ENCODE data around the gene DNMT3A.

The DNMT3A gene

DNA sequence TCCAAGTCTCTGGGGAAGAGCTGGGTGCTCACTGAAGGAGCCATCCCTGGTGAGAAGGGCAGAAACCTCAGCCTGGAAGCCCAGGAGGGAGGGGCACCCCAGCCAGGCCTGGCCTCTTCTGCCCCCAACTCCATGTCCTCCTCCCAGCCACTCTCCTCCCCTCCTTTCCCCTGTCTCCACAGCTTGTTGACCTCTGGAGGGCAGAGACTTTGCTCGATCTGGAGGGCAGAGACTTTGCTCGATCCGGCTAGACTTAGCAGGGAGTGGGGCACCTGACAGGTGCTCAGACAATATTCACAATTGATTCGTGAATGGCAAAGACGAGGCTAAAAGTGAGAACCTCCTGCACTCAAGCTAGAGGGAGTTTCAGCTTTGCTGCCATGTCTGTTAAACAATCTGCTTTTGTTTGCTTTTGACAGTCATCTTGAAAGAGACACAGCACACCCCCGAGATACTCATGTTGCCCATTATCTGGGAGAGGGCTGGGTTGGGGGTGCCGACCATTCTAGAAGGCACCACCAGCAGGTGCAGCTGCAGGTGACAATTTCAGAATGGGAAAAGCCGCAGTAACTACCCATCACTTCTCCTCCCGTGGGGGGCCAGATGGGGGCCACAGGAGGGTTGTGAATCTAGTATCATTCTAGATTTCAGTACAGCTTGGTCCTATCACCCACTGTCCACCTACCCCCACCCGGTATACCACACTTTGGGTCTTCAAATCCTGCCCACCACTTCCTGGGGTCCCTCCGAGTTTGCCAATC is 54.8 kb downstream of the DNMT3A start:
- Mint-ChIP-seq H3K9me3 (no peaks in the 10 kb centered on the region), H3K27ac (peak overlapping the region; percentile 95), H3K36me3 (ENCODE audit: low read depth) (peaks cover 16% of the 10 kb centered on the region), H3K4me3 (no peak overlapping the region), H3K4me1 (ENCODE audit: low read depth) (peaks cover 31% of the 10 kb centered on the region), H3K27me3 (ENCODE audit: low read depth) (no peaks in the 10 kb centered on the region)

DNA sequence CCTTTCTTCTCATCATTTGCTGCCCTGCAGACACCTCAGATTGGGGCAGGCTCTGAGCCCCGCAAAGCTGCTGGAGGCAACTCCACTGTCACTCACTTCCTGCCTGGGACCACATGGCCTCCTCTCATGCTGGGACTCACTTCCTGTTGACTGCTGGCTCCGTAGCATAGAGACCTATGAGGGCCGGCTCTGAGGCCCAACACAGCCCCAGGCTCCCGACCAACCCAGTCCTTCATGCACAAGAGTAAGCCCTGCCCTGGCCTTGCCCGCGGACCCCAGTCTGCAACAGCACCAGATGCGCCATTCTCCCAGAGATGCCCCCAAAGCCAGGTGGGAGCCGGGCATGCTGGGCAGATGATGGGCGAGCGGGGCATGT is 55.7 kb downstream of the DNMT3A start:
- no peaks in the 10 kb centered on the region for H3K27me3 Mint-ChIP-seq (ENCODE audit: low read depth)
- peak overlapping the region; percentile 73 for H3K4me3 Mint-ChIP-seq
- H3K27ac Mint-ChIP-seq: peak overlapping the region; percentile 95
- peaks cover 22% of the 10 kb centered on the region for H3K36me3 Mint-ChIP-seq (ENCODE audit: low read depth)
- H3K9me3 Mint-ChIP-seq: no peaks in the 10 kb centered on the region
- H3K4me1 Mint-ChIP-seq (ENCODE audit: low read depth): peaks cover 32% of the 10 kb centered on the region

DNA sequence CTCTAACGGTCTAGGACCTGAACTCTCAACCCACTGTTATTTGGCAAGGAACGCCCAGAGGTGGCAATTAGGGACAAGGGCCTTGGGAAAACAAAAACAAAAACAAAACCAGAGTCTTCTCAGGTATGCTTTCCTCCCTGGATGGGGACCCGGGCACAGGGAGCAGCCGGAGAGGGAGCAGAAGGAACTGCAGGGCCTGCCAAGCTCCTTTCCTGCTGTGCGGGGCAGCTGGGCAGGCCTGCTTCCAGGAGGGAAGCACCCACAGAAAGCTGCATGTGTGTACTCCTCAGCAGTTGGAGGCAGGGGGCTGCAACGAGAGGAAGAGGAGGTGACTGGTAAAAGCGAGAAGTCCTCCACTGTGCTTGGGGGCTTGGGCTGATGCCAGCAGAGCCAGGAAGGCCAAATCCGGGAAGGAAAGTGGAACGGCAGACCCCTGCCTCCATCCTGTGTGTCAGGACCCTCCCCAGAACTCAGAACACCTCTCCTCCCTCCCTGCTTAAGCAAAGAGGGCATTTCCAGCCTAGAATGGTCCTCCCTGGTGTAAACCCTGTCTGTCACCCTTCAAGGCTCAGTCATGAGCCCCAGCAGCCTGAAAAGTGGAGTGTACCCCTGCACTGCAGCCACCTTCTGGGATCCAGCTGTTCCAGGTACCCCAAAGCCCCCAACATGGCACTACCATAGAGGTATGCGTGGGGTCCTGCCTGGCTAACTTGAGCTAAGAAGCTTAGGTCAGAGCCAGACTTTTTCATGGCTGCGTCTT is 56.3 kb downstream of the DNMT3A start:
- no peaks in the 10 kb centered on the region for H3K27me3 Mint-ChIP-seq (ENCODE audit: low read depth)
- H3K9me3 Mint-ChIP-seq: no peaks in the 10 kb centered on the region
- H3K4me3 Mint-ChIP-seq: peak overlapping the region; percentile 73
- peak overlapping the region; percentile 95 for H3K27ac Mint-ChIP-seq
- H3K4me1 Mint-ChIP-seq (ENCODE audit: low read depth): peaks cover 35% of the 10 kb centered on the region
- H3K36me3 Mint-ChIP-seq (ENCODE audit: low read depth): peaks cover 26% of the 10 kb centered on the region

DNA sequence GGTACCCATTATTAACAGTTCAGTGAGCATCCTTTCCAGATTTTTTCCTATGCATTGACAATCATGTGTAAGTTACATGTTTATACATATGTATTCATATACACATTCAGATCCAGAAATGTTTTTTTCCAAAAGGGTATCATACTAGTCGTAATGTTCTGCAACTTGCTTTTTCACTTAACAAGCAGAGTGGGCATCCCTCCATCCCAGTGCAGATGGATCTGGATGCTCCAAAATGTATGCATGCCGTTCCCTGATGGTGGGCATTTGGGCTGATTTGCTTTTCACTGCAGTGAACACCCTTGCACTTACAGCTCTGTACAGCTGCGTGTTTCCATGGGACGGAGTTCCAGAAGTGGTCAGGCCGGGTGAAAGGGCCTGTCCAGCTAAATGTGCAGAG is 57.0 kb downstream of the DNMT3A start:
- no peaks in the 10 kb centered on the region for H3K9me3 Mint-ChIP-seq
- peaks cover 30% of the 10 kb centered on the region for H3K36me3 Mint-ChIP-seq (ENCODE audit: low read depth)

DNA sequence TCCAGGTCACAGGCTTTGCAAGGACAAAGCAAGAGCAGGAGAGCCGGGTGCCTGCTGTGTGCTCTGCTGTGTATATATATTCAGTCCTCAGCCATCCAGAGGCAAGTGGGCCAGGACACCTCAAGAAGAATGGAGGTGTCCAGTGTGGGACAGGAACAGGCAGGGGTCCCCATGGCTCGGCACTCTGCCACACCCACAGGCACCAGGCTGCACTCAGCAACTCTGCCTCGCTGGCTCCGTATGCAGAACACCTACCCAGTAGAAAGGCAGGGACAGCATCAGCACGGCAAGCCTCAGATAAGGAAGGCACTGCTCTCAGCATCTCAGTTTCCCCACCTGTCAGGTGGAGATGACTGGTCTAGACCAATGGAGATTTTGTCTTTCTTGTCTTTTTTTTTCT is 57.8 kb downstream of the DNMT3A start:
- Mint-ChIP-seq H3K4me1 (ENCODE audit: low read depth) (peaks cover 46% of the 10 kb centered on the region), H3K4me3 (no peak overlapping the region), H3K9me3 (no peaks in the 10 kb centered on the region), H3K27me3 (ENCODE audit: low read depth) (no peaks in the 10 kb centered on the region), H3K36me3 (ENCODE audit: low read depth) (peaks cover 33% of the 10 kb centered on the region), H3K27ac (no peak overlapping the region)

More for the DNA sequence above, 57.0 kb downstream of the DNMT3A start:
- no peak overlapping the region for H3K4me3 Mint-ChIP-seq
- H3K27ac Mint-ChIP-seq: peak overlapping the region; percentile 95
- H3K27me3 Mint-ChIP-seq (ENCODE audit: low read depth): no peaks in the 10 kb centered on the region
- H3K4me1 Mint-ChIP-seq (ENCODE audit: low read depth): peaks cover 40% of the 10 kb centered on the region

DNA sequence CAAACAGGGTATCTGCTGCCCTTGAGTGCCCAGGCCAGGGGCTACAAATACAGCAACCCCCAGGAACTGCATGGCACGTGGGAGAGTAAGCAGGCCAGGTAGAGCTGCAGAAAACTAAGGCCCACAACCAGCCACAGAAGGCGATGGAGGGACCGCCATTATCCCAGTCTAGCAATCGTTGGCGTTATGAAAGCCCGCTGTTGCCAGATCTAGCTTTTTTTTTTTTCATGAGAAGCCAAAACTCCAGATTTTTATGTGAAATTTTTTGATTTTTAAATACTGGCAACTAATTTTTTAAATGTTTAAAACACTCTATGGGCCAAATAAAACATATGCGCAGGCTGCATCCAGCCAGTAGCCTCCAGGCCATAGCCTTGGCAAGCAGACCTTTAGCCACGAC is 59.8 kb downstream of the DNMT3A start:
- no peak overlapping the region for H3K4me3 Mint-ChIP-seq
- no peaks in the 10 kb centered on the region for H3K9me3 Mint-ChIP-seq
- peaks cover 31% of the 10 kb centered on the region for H3K36me3 Mint-ChIP-seq (ENCODE audit: low read depth)
- no peaks in the 10 kb centered on the region for H3K27me3 Mint-ChIP-seq (ENCODE audit: low read depth)
- H3K4me1 Mint-ChIP-seq (ENCODE audit: low read depth): peaks cover 48% of the 10 kb centered on the region
- H3K27ac Mint-ChIP-seq: no peak overlapping the region

DNA sequence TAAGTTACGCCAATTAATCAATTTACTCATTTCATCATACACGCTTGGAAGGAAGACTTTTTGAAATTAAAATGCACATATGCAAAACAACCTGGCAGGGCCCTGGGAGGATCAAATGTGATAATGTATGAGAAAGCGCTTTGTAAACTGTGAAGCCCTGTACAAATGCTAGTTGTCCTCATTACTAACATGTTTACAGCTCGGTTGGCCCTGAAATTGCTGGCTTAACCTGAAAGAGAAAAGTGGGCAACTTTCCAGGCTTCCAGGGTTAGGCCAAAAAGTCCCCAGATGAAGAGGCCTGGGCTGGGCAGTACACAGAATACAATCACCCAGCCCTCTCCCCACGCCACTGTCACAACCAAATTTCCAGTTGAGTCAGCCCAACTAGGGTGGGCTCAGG is 60.2 kb downstream of the DNMT3A start:
- Mint-ChIP-seq H3K9me3 (no peaks in the 10 kb centered on the region), H3K36me3 (ENCODE audit: low read depth) (peaks cover 29% of the 10 kb centered on the region), H3K27me3 (ENCODE audit: low read depth) (no peaks in the 10 kb centered on the region), H3K27ac (no peak overlapping the region), H3K4me3 (no peak overlapping the region), H3K4me1 (ENCODE audit: low read depth) (peaks cover 46% of the 10 kb centered on the region)

DNA sequence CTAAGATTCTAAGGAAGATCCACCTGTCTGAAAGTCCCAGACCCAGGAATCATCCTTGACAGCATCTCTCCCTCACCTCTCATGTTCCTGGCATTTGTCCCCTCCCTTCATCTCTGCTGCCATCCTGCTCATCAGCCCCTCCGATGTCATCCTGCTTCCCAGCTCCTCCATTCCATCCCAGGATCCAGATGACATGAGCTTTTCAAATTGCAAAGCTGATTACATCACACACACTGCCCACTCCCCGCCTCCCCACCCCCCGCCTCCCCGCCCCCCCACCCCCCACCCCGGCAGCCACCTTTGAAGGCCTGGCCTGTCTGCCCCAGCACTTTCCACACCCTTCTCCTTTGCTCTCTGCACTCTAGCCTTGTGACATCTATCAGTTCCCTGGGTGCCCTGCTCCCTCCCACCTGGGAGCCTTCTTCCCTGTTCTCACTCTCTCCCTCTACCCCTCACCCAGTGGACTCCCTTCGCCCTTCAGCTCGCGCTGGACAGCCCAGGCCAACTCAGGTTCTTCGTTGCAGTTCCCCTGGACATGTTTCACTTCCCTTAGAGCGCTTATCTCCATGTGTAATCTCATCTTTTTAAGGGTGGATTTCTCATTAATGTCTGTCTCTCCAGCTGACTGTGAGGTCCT is 61.6 kb downstream of the DNMT3A start:
- peaks cover 24% of the 10 kb centered on the region for H3K36me3 Mint-ChIP-seq (ENCODE audit: low read depth)
- no peaks in the 10 kb centered on the region for H3K27me3 Mint-ChIP-seq (ENCODE audit: low read depth)
- H3K27ac Mint-ChIP-seq: peak overlapping the region; percentile 82
- H3K4me1 Mint-ChIP-seq (ENCODE audit: low read depth): peaks cover 43% of the 10 kb centered on the region
- H3K4me3 Mint-ChIP-seq: no peak overlapping the region
- no peaks in the 10 kb centered on the region for H3K9me3 Mint-ChIP-seq

DNA sequence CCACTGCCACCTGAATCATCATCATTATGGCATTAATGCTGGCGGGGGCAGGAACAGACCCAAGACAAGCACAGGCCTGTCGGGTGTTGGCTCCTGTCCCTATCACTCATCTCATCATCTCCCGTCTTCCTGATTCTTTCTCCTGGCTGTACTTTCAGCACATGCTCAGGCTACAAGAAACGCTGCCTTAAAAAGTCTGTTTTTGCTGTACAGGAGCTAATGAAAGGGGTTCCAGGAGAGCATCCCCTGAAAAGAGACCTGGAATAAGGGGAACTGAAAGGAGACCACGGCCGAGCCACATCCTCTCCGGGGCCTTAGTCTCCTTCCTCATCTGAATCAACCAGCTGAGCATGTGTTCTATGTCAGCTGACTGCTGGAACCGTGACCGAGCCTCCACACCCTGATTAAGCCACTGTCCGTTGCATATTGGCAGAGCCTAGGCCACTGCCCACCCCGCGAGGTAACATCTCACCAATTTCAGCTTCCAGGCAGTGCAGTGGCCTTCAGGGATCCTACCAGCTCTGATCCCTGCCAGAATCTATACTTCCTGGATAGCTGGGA is 62.6 kb downstream of the DNMT3A start:
- H3K27me3 Mint-ChIP-seq (ENCODE audit: low read depth): no peaks in the 10 kb centered on the region
- peak overlapping the region; percentile 51 for H3K4me3 Mint-ChIP-seq
- H3K4me1 Mint-ChIP-seq (ENCODE audit: low read depth): peaks cover 43% of the 10 kb centered on the region
- H3K36me3 Mint-ChIP-seq (ENCODE audit: low read depth): peaks cover 26% of the 10 kb centered on the region
- H3K27ac Mint-ChIP-seq: peak overlapping the region; percentile 70
- no peaks in the 10 kb centered on the region for H3K9me3 Mint-ChIP-seq

DNA sequence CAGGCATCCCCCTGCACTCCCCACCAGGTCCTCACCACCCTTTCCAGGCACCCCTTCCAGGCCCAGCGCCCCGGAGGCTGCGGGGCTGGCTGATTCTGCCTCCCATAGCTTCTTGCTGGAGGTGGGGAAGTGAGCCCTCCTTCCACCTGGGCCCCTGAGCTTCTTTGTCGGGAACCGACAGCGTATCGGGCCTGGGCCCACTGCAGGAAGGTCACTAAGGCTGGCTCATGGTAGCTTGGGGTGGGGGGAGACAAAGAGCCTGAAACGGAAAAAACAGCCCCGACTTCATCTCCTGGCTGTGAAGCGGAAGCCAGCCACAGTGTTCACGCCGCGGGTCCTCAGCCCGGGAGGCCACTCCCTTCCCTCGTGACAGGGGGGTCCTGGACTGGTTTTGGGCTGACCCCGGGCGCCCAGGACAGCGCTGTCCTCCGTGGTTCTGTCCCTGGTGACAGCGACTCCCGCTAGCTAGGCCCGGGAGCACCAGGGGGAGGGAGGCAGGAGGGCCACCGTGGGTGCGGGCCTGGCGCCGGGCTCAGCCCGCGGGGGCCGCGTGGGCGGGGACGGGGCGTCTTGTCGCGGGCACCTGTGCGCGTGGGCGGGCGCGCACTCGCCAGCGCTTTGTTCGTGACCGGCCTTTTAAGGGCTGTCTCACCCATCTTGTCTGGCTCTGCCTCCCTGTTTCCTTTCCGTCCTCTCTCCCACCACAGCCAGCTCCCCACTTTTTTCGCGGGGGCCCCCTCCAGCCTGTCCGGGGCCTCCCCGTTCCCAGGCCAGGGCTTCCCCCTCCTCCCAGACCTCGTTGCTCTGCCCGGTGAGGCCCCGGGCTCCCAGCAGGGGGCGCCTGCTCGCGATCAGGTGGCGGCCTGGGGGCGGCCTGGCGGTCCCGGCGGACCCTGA is 64.9 kb downstream of the DNMT3A start:
- Mint-ChIP-seq H3K9me3 (no peaks in the 10 kb centered on the region), H3K4me1 (ENCODE audit: low read depth) (peaks cover 55% of the 10 kb centered on the region), H3K36me3 (ENCODE audit: low read depth) (peaks cover 39% of the 10 kb centered on the region), H3K27ac (peak overlapping the region; percentile 91), H3K27me3 (ENCODE audit: low read depth) (no peaks in the 10 kb centered on the region), H3K4me3 (peak overlapping the region; percentile 50)

DNA sequence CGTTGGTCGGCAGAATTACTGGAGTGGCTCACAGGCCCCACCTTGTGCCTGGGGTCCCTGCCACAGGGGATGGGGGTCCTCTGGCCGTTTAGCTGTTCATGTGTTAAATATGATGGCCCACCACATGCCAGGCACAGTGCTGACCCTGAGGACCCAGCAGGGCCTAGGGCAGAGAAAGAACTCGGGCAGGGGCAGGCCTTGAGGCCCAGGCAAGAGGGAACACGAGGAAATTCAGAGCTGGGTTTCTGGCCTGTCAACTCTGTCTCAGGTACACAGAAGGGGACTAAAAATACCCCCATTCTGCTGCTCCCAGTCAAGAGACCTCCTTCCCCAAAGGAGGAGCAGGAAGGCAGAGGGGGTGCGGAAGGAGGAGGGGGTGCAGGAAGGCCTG is 66.2 kb downstream of the DNMT3A start:
- Mint-ChIP-seq H3K27ac (peak overlapping the region; percentile 79), H3K27me3 (ENCODE audit: low read depth) (no peaks in the 10 kb centered on the region), H3K4me3 (no peak overlapping the region), H3K36me3 (ENCODE audit: low read depth) (peaks cover 35% of the 10 kb centered on the region), H3K9me3 (no peaks in the 10 kb centered on the region), H3K4me1 (ENCODE audit: low read depth) (peaks cover 52% of the 10 kb centered on the region)

DNA sequence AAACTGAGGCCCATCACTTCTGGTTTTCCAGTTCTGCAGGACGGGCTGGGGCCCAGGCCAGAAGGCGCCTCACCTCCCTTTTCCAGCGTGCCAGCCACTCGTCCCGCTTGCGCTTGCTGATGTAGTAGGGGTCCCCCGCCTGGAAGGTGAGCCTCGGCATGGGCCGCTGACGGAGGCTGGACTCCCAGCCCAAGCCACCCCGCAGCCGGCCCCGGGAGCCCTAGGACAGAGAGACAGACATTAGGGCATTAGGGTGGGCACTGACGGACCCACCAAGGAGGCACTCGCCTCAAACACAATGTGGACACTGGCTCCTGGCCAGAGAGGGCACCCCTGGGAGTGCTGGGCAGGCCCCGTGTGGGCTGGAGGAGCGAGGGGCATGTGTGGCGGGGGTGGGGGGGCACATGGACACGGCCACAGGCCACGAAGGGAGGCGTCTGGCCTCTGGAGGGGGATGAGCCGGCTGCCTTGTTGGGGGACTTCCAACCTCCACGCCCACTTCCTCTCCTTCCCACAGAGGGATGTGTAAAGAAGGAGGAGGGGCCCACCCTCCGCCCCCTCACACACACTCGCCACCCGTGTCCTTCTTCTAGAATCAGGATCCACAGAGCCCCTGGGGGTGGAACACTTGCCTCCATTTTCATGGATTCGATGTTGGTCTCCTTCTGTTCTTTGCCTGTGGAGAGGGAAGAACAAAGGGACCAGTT is 66.7 kb downstream of the DNMT3A start:
- H3K9me3 Mint-ChIP-seq: no peaks in the 10 kb centered on the region
- H3K4me3 Mint-ChIP-seq: no peak overlapping the region
- H3K27ac Mint-ChIP-seq: peak overlapping the region; percentile 79
- no peaks in the 10 kb centered on the region for H3K27me3 Mint-ChIP-seq (ENCODE audit: low read depth)
- peaks cover 36% of the 10 kb centered on the region for H3K36me3 Mint-ChIP-seq (ENCODE audit: low read depth)
- H3K4me1 Mint-ChIP-seq (ENCODE audit: low read depth): peaks cover 48% of the 10 kb centered on the region

DNA sequence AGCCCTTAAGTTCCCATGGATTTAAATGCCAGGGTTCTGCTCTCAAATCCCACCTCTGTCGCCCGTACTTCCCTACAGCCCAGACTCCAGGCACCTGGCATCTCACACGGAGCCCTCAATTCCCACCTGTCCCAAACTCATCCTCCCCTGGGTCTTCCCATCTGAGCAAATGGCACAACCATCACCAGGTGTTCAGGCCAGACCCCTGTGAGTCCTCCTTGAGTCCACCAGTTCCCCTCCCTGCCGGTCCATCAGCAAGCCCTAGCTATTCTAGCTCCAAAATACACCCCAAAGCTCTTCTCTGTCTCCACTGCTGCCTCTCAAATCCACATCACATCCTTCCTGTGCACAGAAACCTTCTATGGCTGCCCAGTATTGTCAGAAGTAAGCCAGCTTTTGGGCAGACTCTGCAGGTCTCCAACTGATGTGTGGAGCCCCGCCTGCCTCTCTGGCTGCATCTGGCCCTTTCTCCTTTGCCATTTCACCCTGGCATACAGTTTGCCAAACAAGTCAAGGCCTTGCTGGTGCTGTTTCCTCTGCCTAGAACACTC is 67.7 kb downstream of the DNMT3A start:
- H3K27ac Mint-ChIP-seq: peak overlapping the region; percentile 96
- H3K9me3 Mint-ChIP-seq: no peaks in the 10 kb centered on the region
- H3K36me3 Mint-ChIP-seq (ENCODE audit: low read depth): peaks cover 36% of the 10 kb centered on the region
- H3K4me3 Mint-ChIP-seq: peak overlapping the region; percentile 67
- no peaks in the 10 kb centered on the region for H3K27me3 Mint-ChIP-seq (ENCODE audit: low read depth)
- H3K4me1 Mint-ChIP-seq (ENCODE audit: low read depth): peaks cover 45% of the 10 kb centered on the region

All from T-helper 1 cell treated with Interleukin-12 subunit alpha and Interleukin-12 subunit beta and Interleukin-4 antibody, amounts not matched to agents 30 μg/mL and 1 μg/mL, for 36 hours (primary cell).